A673 (cell line): Measurements from ENCODE around the gene SLC29A3. TPM values are rescaled to one million over a fixed set of nuclear protein-coding genes. Genes with fewer than 3 reads are reported as not detected.

Source experiments
- BruUV-seq: library from RNA; stranded (reverse); fragments of 400-500 nt; replicated peaks from 2 replicates; lab custom pipeline; 2021; lab: Mats Ljungman, UMichigan
- CTCF ChIA-PET: fragments of 300-600 bp; sonication (Branson Sonifier 250); formaldehyde crosslinking; loops from one replicate; lab custom pipeline; 2022; ENCODE audit warnings: antibody characterized with exemption; lab: Charles Lee
- POLR2A ChIA-PET: fragments of 300-600 bp; sonication (Branson Sonifier 250); formaldehyde crosslinking; loops from one replicate; lab custom pipeline; 2022; ENCODE audit warnings: antibody characterized with exemption; ENCODE audit not compliant: low non-redundant PET; lab: Charles Lee
- DNase-seq: peaks from one replicate; pipeline ENCODE4 v3.0.0-alpha.2; 2015; ENCODE audit warnings: low spot score
- H3K27ac ChIP-seq: fragments of 200-600 bp; sonication (generic); 2 replicates; pipeline ENCODE4 v1.5.1; 2016; ENCODE audit warnings: mixed run types, low read depth, mild to moderate bottlenecking, mixed read lengths, antibody characterized with exemption, low read length; ENCODE audit not compliant: poor library complexity, severe bottlenecking
- H3K27me3 ChIP-seq: fragments of 200-600 bp; sonication (generic); replicated peaks from 2 replicates; pipeline ENCODE4 v1.6.1; 2017; ENCODE audit warnings: mixed run types, low read depth, mild to moderate bottlenecking, mixed read lengths, antibody characterized with exemption, low read length; ENCODE audit not compliant: insufficient read depth, poor library complexity
- H3K36me3 ChIP-seq: fragments of 200-600 bp; sonication (generic); 2 replicates; pipeline ENCODE4 v1.6.1; 2016; ENCODE audit warnings: mixed run types, mild to moderate bottlenecking, mixed read lengths, antibody characterized with exemption, low read length; ENCODE audit not compliant: insufficient read depth, poor library complexity, severe bottlenecking
- H3K4me1 ChIP-seq: fragments of 200-600 bp; sonication (generic); 2 replicates; pipeline ENCODE4 v1.6.1; 2017; ENCODE audit warnings: mixed run types, mild to moderate bottlenecking, mixed read lengths, antibody characterized with exemption, low read length; ENCODE audit not compliant: insufficient read depth, poor library complexity, severe bottlenecking
- H3K4me3 ChIP-seq: fragments of 200-600 bp; sonication (generic); 2 replicates; pipeline ENCODE4 v1.5.1; 2016; ENCODE audit warnings: low read depth, mixed run types, mild to moderate bottlenecking, mixed read lengths, low read length; ENCODE audit not compliant: poor library complexity, severe bottlenecking
- H3K9me3 ChIP-seq: fragments of 200-600 bp; sonication (generic); 2 replicates; pipeline ENCODE4 v1.6.1; 2016; ENCODE audit warnings: mixed run types, low read depth, mild to moderate bottlenecking, mixed read lengths, antibody characterized with exemption, low read length; ENCODE audit not compliant: poor library complexity, severe bottlenecking
- EZH2 ChIP-seq: fragments of 200-600 bp; sonication (generic); IDR thresholded peaks from 2 replicates; pipeline ENCODE4 v1.6.1; 2017; ENCODE audit warnings: borderline replicate concordance, low read depth, mild to moderate bottlenecking, mixed read lengths, antibody characterized with exemption, low read length; ENCODE audit not compliant: poor library complexity, severe bottlenecking
- intact Hi-C: fragments of 100-400 bp; cut with micrococcal nuclease; formaldehyde crosslinking; loops from one replicate; pipeline ENCODE4 v1.10.0; 2022; ENCODE audit not compliant: unreplicated experiment
- total RNA-seq: library from RNA; stranded (reverse); gene quantifications from 2 replicates; pipeline ENCODE4 v1.2.3, GENCODE V29; 2021
- TF ChIP-seq, protein P1 (sequence below): fragments of 300-800, 200-600 bp; sonication (generic); conservative IDR thresholded peaks from 2 replicates; pipeline ENCODE4 v1.5.1; 2017; ENCODE audit warnings: low read depth, mild to moderate bottlenecking, antibody characterized with exemption, low read length, moderate library complexity, mixed read lengths

The SLC29A3 gene
- total RNA-seq, 1 experiment from 2014 or later = 6.1 TPM

DNA sequence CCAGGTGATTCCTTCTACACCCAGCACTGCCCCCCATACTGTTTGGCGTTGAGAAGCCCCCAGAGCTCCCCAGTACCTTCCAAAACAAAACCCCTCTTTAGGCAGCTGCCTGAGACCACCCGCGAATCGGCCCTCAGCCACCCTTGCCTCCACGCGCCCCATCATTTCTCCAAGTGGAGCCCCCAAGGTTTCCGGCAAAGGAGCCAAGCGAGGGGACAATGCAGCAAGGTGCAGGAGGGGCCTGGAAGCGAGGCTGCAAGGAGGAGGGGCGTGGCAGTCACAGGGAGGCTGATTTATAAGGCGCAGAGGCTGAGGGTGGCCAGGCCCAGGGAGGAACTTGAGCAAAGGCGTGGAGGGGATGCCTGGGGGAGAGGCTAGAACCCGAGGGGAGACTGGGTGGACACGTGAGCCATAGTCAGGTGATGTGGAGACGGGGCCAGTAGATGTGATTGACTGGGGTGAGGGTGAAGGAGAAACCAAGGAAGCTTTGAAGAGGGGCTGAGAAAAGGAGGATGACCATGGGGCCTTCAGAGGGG lies 16.2 kb downstream of the SLC29A3 start:
- no peak for DNase-seq
- Histone ChIP-seq H3K36me3 (no peaks in the 10 kb centered on the region), H3K4me1 (no peaks in the 10 kb centered on the region), H3K4me3 (no peak overlapping the region), H3K9me3 (no peaks in the 10 kb centered on the region), H3K27me3 (no peaks in the 10 kb centered on the region), H3K27ac (no peak overlapping the region)
- ChIA-PET POLR2A (no interaction called here), CTCF (interaction anchor here (0.7 kb wide), 1 partner anchor 598 kb away, joined by 3 read pairs; no protein-coding TSS in a partner anchor)
- intact Hi-C loops = no loop called here
- BruUV-seq = no TSS peak
- TF ChIP-seq EZH2 = no peak
- TF ChIP-seq, protein P1, sequence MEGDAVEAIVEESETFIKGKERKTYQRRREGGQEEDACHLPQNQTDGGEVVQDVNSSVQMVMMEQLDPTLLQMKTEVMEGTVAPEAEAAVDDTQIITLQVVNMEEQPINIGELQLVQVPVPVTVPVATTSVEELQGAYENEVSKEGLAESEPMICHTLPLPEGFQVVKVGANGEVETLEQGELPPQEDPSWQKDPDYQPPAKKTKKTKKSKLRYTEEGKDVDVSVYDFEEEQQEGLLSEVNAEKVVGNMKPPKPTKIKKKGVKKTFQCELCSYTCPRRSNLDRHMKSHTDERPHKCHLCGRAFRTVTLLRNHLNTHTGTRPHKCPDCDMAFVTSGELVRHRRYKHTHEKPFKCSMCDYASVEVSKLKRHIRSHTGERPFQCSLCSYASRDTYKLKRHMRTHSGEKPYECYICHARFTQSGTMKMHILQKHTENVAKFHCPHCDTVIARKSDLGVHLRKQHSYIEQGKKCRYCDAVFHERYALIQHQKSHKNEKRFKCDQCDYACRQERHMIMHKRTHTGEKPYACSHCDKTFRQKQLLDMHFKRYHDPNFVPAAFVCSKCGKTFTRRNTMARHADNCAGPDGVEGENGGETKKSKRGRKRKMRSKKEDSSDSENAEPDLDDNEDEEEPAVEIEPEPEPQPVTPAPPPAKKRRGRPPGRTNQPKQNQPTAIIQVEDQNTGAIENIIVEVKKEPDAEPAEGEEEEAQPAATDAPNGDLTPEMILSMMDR = no peak

- H3K4me3 ChIP-seq = no peak overlapping the region
- TF ChIP-seq, protein P1 = no peak
- no peak for TF ChIP-seq EZH2
- ChIA-PET POLR2A (no interaction called here), CTCF (no interaction called here)
- intact Hi-C loops = no loop called here
- no peaks in the 10 kb centered on the region for H3K36me3 ChIP-seq
- H3K9me3 ChIP-seq = no peaks in the 10 kb centered on the region
- no peaks in the 10 kb centered on the region for H3K4me1 ChIP-seq
- no TSS peak for BruUV-seq
- DNase-seq = no peak
- H3K27me3 ChIP-seq = no peaks in the 10 kb centered on the region
- no peak overlapping the region for H3K27ac ChIP-seq
Observed at GRCh38 chr10:71336632-71337031, 17.6 kb downstream of the SLC29A3 start.

GRCh38 chr10:71337219-71337701 lies 18.2 kb downstream of the SLC29A3 start:
- POLR2A ChIA-PET = no interaction called here
- CTCF ChIA-PET = no interaction called here
- no peaks in the 10 kb centered on the region for H3K27me3 ChIP-seq

More at GRCh38 chr10:71337219-71337701, 18.2 kb downstream of the SLC29A3 start:
- intact Hi-C loops = no loop called here
- no TSS peak for BruUV-seq
- H3K4me3 ChIP-seq = no peak overlapping the region
- H3K4me1 ChIP-seq = no peaks in the 10 kb centered on the region
- H3K9me3 ChIP-seq = no peaks in the 10 kb centered on the region
- no peak for DNase-seq
- TF ChIP-seq EZH2 = no peak
- TF ChIP-seq, protein P1 = no peak
- H3K36me3 ChIP-seq = no peaks in the 10 kb centered on the region
- H3K27ac ChIP-seq = no peak overlapping the region
